Spleen (tissue), 11 donors: ENCODE results near the gene ARHGEF38. TPM values are rescaled to one million over a fixed set of nuclear protein-coding genes. Genes with fewer than 3 reads are reported as not detected.
A peak's percentile ranks its signal among the peaks of the same experiment; 100 is the strongest.
"Not testable (repeated sequence)": the region's sequence is repeated elsewhere in the genome, so short reads cannot be mapped to it uniquely, and the experiment has no call there.

Experiments used
- DNase-seq: peaks from one replicate; pipeline ENCODE4 v3.0.0-alpha.2; 2020
- H3K27ac ChIP-seq, 8 donors: fragments of 200-600 bp; sonication (generic) in 7 of 8; 1 replicate in 4 of 8; 2 replicates in 4 of 8; pipeline versions ENCODE4 v1.5.0 to v1.8.0; 2016 to 2021; ENCODE audit warnings: inconsistent platforms in 4 of 8, mild to moderate bottlenecking in 4 of 8, moderate library complexity in 1 of 8
- H3K27me3 ChIP-seq, 7 donors: fragments of 200-600 bp; sonication (generic) in 6 of 7; replicated peaks in 1 of 7; 1 replicate in 4 of 7; 2 replicates in 3 of 7; pipeline versions ENCODE4 v1.5.0 to v1.8.0; 2016 to 2021; ENCODE audit warnings: inconsistent platforms in 3 of 7, mild to moderate bottlenecking in 1 of 7
- H3K36me3 ChIP-seq, 6 donors: fragments of 200-600 bp; sonication (generic) in 5 of 6; 1 replicate in 4 of 6; 2 replicates in 2 of 6; pipeline versions ENCODE4 v1.5.0 to v1.8.0; 2016 to 2021; ENCODE audit warnings: inconsistent platforms in 2 of 6
- H3K4me1 ChIP-seq, 6 donors: fragments of 200-600 bp; sonication (generic) in 5 of 6; 1 replicate in 3 of 6; 2 replicates in 3 of 6; pipeline versions ENCODE4 v1.5.0 to v1.8.0; 2016 to 2021; ENCODE audit warnings: inconsistent platforms in 3 of 6
- H3K4me3 ChIP-seq, 8 donors: fragments of 200-600 bp; sonication (generic) in 7 of 8; 1 replicate in 4 of 8; 2 replicates in 4 of 8; pipeline versions ENCODE4 v1.5.0 to v1.8.0; 2016 to 2021; ENCODE audit warnings: inconsistent platforms in 4 of 8, mild to moderate bottlenecking in 4 of 8, moderate library complexity in 2 of 8
- H3K9me3 ChIP-seq, 8 donors: fragments of 200-600 bp; sonication (generic) in 7 of 8; 1 replicate in 4 of 8; 2 replicates in 4 of 8; pipeline versions ENCODE4 v1.5.0 to v1.8.0; 2016 to 2021; ENCODE audit warnings: inconsistent platforms in 4 of 8
- POLR2A ChIP-seq, 3 donors: fragments of 450-650 bp; IDR thresholded peaks; one replicate each; pipeline ENCODE4 v1.5.1; 2017; ENCODE audit warnings: antibody characterized with exemption in 3 of 3, mild to moderate bottlenecking in 1 of 3
- POLR2AphosphoS5 ChIP-seq, 3 donors: sonication (generic); formaldehyde crosslinking; IDR thresholded peaks; one replicate each; pipeline ENCODE4 v1.5.1; 2017; ENCODE audit warnings: antibody characterized with exemption in 3 of 3
- WGBS, 5 donors: extraction: QIAGEN DNeasy Blood & Tissue Kit in 3 of 5; methylation state at CpG; one replicate each; pipeline versions ENCODE4 v1.1.5 to v1.1.7; 2013 to 2018; 5-methylcytosine and 5-hydroxymethylcytosine counted together
- intact Hi-C: fragments of 100-400 bp; cut with DNase I; formaldehyde crosslinking; loops from one replicate; pipeline ENCODE4 v1.15.0; 2023; ENCODE audit warnings: low total_unique reads
- polyA plus RNA-seq, 3 donors: library from polyadenylated mRNA; stranded (reverse); fragments of 200-250 nt; gene quantifications; one replicate each; pipeline ENCODE4 v1.2.1, GENCODE V29; 2013
- total RNA-seq, 7 donors: library from RNA; depleted of rRNA in 3 of 7; stranded (reverse); fragments of >200 nt in 3 of 7; fragmentation: NEBNext Ultra II Directional in 4 of 7; extraction: Animal tissue kit (Norgen Biotek cat#: 25700) in 4 of 7; gene quantifications; one replicate each; pipeline versions ENCODE4 v1.1.0 to v1.2.1, GENCODE V29; 2016 to 2021
- TF ChIP-seq, protein P1 (sequence below), 11 experiments: fragments of 200-600 bp in 7 of 11; fragments of 450-650 bp in 4 of 11; sonication (generic) in 4 of 11; IDR thresholded peaks in 8 of 11; conservative IDR thresholded peaks in 3 of 11; 1 replicate in 7 of 11; 2 replicates in 4 of 11; pipeline versions ENCODE4 v1.4.0 to v1.8.0; 2016 to 2021; ENCODE audit warnings: antibody characterized with exemption in 11 of 11, inconsistent platforms in 4 of 11, mild to moderate bottlenecking in 1 of 11
- donor health status: healthy with polysubstance abuse.
- donor health status: DM: no; HTN: no; CAD: no; lungs with moderate emphysema.
- donor health status: DM: no; HTN: no; CAD: no.
- donor health status: Bipolar disorder and iron deficiency.
- donor health status: healthy.
- donor health status: DM: no; HTN: no; CAD: no.
- donor health status: DM: yes; HTN: yes; CAD: no.

Gene ARHGEF38
- total and polyA plus RNA-seq, 10 donors: not detected

DNA sequence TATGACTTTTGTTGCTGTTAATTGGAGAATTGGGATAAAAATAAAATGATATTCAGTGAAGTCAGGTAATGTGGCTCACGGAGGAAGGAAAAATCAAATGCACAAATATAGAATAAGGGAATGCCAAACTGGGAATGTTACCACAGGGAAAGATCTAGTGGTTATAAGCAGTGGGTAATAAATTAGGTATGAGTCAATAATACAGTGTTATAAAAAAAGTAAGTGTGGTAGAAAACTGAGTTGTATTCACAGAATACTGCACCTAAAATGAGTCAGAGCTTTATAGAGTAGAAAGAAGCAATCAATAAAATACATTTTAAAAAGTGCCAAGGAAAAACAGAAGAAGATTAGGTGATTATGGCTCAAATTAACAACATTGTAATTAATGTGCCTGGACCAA is 121.6 kb downstream of the ARHGEF38 start:
- Histone ChIP-seq H3K4me1 (no peaks in the 10 kb centered on the region), H3K4me3 (no peak overlapping the region), H3K27ac (no peak overlapping the region), H3K27me3 (peaks cover 0 to 2% (median 0%) of the 10 kb centered on the region in 7 donors), H3K9me3 (no peaks in the 10 kb centered on the region), H3K36me3 (no peaks in the 10 kb centered on the region)
- no peak for TF ChIP-seq POLR2A (IDR thresholded peaks at IDR 0.05)
- TF ChIP-seq POLR2AphosphoS5 (IDR thresholded peaks at IDR 0.05): no peak
- TF ChIP-seq, protein P1, sequence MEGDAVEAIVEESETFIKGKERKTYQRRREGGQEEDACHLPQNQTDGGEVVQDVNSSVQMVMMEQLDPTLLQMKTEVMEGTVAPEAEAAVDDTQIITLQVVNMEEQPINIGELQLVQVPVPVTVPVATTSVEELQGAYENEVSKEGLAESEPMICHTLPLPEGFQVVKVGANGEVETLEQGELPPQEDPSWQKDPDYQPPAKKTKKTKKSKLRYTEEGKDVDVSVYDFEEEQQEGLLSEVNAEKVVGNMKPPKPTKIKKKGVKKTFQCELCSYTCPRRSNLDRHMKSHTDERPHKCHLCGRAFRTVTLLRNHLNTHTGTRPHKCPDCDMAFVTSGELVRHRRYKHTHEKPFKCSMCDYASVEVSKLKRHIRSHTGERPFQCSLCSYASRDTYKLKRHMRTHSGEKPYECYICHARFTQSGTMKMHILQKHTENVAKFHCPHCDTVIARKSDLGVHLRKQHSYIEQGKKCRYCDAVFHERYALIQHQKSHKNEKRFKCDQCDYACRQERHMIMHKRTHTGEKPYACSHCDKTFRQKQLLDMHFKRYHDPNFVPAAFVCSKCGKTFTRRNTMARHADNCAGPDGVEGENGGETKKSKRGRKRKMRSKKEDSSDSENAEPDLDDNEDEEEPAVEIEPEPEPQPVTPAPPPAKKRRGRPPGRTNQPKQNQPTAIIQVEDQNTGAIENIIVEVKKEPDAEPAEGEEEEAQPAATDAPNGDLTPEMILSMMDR (IDR thresholded peaks at IDR 0.05 in 8 of 11, conservative IDR thresholded peaks at IDR 0.05 in 3 of 11): no peak
- intact Hi-C loops: no loop called here
- WGBS, 5 donors: 78 to 94% (median 90%) methylated on average over 1 of the region's 1 CpG
- no peak for DNase-seq

DNA sequence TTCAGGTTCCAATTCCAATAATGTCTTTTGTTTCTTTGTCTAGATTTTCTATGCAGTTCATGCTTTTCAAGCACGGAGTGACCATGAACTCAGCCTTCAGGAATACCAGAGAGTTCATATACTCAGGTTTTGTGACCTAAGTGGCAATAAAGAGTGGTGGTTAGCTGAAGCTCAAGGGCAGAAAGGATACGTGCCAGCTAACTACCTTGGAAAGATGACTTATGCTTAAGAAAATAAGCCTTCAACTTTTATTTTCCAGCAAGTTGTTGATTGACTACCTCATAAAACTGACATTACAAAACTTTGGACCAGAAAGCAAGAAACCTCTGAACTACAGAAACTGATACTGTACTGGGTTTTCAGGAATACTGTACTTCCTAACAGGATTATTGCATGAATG is 125.3 kb downstream of the ARHGEF38 start:
- no peaks in the 10 kb centered on the region for H3K4me1 ChIP-seq
- no peak overlapping the region for H3K4me3 ChIP-seq
- no peak overlapping the region for H3K27ac ChIP-seq
- H3K27me3 ChIP-seq: no peaks in the 10 kb centered on the region
- DNase-seq: no peak
- intact Hi-C loops: no loop called here
- peaks cover 0 to 15% (median 11%) of the 10 kb centered on the region in 6 donors for H3K36me3 ChIP-seq
- no peak for TF ChIP-seq POLR2A (IDR thresholded peaks at IDR 0.05)
- no peaks in the 10 kb centered on the region for H3K9me3 ChIP-seq
- WGBS, 5 donors: 74 to 83% (median 80%) methylated on average over 2 of the region's 2 CpGs

DNA sequence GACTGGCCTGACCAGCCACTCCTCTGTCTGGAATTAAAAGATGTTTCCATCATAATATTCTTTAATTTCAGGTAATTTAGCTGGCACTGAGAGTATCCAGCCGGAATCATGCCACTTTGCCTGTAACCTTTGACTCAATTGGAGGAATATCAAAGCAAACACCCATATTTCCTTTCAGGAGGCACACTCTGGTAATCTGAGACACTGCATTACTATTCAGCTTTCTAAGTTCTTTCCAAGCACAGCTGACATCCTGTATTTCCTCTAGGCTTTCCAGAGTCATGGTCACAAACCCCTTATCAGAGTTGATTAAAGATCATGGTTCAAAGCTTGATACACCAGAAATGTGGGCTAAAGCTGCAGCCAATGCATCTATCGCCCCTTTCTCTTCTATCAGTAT is 126.8 kb downstream of the ARHGEF38 start:
- no peak overlapping the region for H3K4me3 ChIP-seq
- TF ChIP-seq POLR2AphosphoS5 (IDR thresholded peaks at IDR 0.05): no peak
- TF ChIP-seq POLR2A (IDR thresholded peaks at IDR 0.05): no peak
- TF ChIP-seq, protein P1 (IDR thresholded peaks at IDR 0.05 in 8 of 11, conservative IDR thresholded peaks at IDR 0.05 in 3 of 11): no peak
- 68 to 83% (median 76%) methylated on average over 2 of the region's 2 CpGs for WGBS, 5 donors
- H3K27ac ChIP-seq: no peak overlapping the region
- H3K4me1 ChIP-seq: no peaks in the 10 kb centered on the region
- no peaks in the 10 kb centered on the region for H3K9me3 ChIP-seq
- no peak for DNase-seq
- no peaks in the 10 kb centered on the region for H3K27me3 ChIP-seq
- peaks cover 0 to 30% (median 16%) of the 10 kb centered on the region in 6 donors for H3K36me3 ChIP-seq
- intact Hi-C loops: no loop called here

DNA sequence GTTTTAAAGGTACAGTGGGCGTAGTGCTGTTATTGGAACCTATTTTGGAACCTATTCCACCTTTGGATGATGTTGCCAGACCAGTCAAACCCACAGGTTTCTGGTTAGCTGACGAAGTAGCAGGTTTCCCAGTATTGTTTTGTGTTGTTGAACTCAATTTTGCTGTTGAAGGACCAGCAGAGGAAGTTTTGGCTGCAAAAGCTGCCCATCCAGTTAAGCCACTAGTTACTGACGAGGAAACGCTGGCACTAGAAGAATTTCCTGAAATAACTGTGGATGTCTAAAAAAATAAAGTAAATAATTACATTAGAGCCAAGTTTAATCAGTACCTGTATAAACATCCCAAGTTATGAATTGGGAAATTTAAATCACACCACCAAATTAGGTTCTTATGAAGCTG is 130.6 kb downstream of the ARHGEF38 start:
- peak overlapping the region in 1 of 8 donors; percentile 34 for H3K27ac ChIP-seq
- H3K36me3 ChIP-seq: peaks cover 0 to 69% (median 41%) of the 10 kb centered on the region in 6 donors
- no peak overlapping the region for H3K4me3 ChIP-seq
- no peaks in the 10 kb centered on the region for H3K27me3 ChIP-seq
- DNase-seq: no peak
- TF ChIP-seq POLR2AphosphoS5 (IDR thresholded peaks at IDR 0.05): no peak
- TF ChIP-seq POLR2A (IDR thresholded peaks at IDR 0.05): no peak
- TF ChIP-seq, protein P1 (IDR thresholded peaks at IDR 0.05 in 8 of 11, conservative IDR thresholded peaks at IDR 0.05 in 3 of 11): no peak
- no peaks in the 10 kb centered on the region for H3K9me3 ChIP-seq
- H3K4me1 ChIP-seq: no peaks in the 10 kb centered on the region
- intact Hi-C loops: no loop called here
- 79 to 90% (median 82%) methylated on average over 4 of the region's 4 CpGs for WGBS, 5 donors

DNA sequence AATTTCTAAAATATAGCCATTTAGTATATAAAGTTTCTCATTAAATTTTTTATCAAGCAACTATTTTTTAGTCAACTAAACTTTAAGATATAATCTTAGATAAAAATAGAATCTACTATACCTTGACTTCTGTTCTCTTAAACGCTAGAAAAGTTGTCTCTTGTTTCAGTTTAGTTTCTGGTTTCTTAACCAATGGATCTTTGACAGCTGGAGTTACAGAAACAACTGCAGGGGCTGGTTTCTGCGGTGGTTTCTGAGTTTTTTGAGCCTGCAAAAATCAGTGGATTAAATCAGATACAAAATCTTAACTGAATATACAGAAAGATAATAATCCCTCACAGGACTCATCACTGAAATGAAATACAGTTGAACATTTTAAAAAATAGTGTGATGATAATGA is 134.2 kb downstream of the ARHGEF38 start:
- intact Hi-C loops: no loop called here
- peaks cover 0 to 100% (median 70%) of the 10 kb centered on the region in 6 donors for H3K36me3 ChIP-seq
- H3K27me3 ChIP-seq: no peaks in the 10 kb centered on the region
- no peaks in the 10 kb centered on the region for H3K4me1 ChIP-seq
- no peak for TF ChIP-seq POLR2AphosphoS5 (IDR thresholded peaks at IDR 0.05)
- no peak for TF ChIP-seq POLR2A (IDR thresholded peaks at IDR 0.05)
- TF ChIP-seq, protein P1 (IDR thresholded peaks at IDR 0.05 in 8 of 11, conservative IDR thresholded peaks at IDR 0.05 in 3 of 11): no peak
- no peak for DNase-seq
- WGBS, 5 donors: 85 to 97% (median 91%) methylated on average over 2 of the region's 2 CpGs
- no peaks in the 10 kb centered on the region for H3K9me3 ChIP-seq
- H3K4me3 ChIP-seq: no peak overlapping the region
- no peak overlapping the region for H3K27ac ChIP-seq

DNA sequence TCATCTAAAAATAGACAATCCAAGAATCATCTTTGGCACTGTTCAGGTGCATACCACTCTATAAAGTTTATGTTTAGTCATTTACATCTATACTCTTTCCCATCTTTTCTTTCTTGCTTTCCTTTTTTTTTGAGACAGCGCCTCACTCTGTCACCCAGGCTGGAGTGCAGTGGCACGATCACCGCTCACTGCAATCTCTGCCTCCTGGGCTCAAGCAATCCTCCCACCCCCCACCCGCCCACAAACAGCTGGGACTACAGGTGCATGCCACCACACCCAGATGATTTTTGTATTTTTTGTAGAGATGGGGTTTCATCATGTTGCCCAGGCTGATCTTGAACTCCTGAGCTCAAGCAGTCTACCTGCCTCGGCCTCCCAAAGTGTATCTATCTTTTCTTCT is 142.4 kb downstream of the ARHGEF38 start:
- H3K27ac ChIP-seq, intact Hi-C loops, H3K27me3 ChIP-seq, H3K9me3 ChIP-seq, DNase-seq, H3K4me3 ChIP-seq, H3K4me1 ChIP-seq: not testable (repeated sequence)
- peaks cover 5 to 100% (median 61%) of the 10 kb centered on the region in 6 donors for H3K36me3 ChIP-seq
- WGBS, 5 donors: 93 to 96% (median 94%) methylated on average over 5 of the region's 5 CpGs

DNA sequence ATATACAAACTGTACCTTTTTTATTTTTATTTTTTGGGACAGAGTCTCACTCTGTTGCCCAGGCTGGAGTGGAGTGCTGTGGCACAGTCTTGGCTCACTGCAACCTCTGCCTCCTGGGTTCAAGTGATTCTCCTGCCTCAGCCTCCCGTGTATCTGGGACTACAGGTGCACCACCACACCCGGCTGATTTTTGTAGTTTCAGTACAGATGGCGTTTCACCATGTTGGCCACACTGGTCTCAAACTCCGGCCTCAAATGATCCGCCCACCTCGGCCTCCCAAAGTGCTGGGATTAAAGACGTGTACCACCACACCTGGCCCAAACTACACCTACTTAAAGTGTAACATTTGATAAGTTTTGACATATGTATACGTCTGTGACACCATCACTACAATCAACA is 143.4 kb downstream of the ARHGEF38 start:
- H3K27ac ChIP-seq, H3K4me1 ChIP-seq, intact Hi-C loops, H3K9me3 ChIP-seq, H3K4me3 ChIP-seq, H3K27me3 ChIP-seq: not testable (repeated sequence)
- DNase-seq: peak; percentile 30
- peaks cover 5 to 93% (median 55%) of the 10 kb centered on the region in 6 donors for H3K36me3 ChIP-seq
- 90 to 99% (median 93%) methylated on average over 8 of the region's 8 CpGs for WGBS, 5 donors
